Measurements from ENCODE around the gene GC. TPM values are rescaled to one million over a fixed set of nuclear protein-coding genes. Genes with fewer than 3 reads are reported as not detected.
"Not testable (repeated sequence)": the region's sequence is repeated elsewhere in the genome, so short reads cannot be mapped to it uniquely, and the experiment has no call there.

The GC gene
- total RNA-seq: 0.05 TPM in 1 of 2 replicates, not detected in the other

- no peak for DNase-seq
Observed at GRCh38 chr4:71783972-71784371, at the start of gene GC. Gene GC (minus strand): TSS chr4:71784079. CDS start chr4:71784018, 61 bp downstream.

- no peak for DNase-seq
Observed at GRCh38 chr4:71833232-71833900, 49.5 kb upstream of the GC start.

GRCh38 chr4:71832049-71832448 lies 48.2 kb upstream of the GC start:
- DNase-seq: no peak

GRCh38 chr4:71830497-71831190 lies 46.8 kb upstream of the GC start:
- DNase-seq: no peak

- DNase-seq: no peak
Observed at GRCh38 chr4:71828470-71828869, 44.6 kb upstream of the GC start.

- DNase-seq: no peak
Observed at GRCh38 chr4:71827826-71828225, 43.9 kb upstream of the GC start.

GRCh38 chr4:71816676-71817303 lies 32.9 kb upstream of the GC start:
- no peak for DNase-seq

GRCh38 chr4:71814433-71814832 lies 30.6 kb upstream of the GC start:
- no peak for DNase-seq

- DNase-seq: not testable (repeated sequence)
Observed at GRCh38 chr4:71809805-71810204, 25.9 kb upstream of the GC start.

GRCh38 chr4:71807469-71807868 lies 23.6 kb upstream of the GC start:
- DNase-seq: no peak

- not testable (repeated sequence) for DNase-seq
Observed at GRCh38 chr4:71805230-71805629, 21.4 kb upstream of the GC start.

- DNase-seq: not testable (repeated sequence)
Observed at GRCh38 chr4:71804017-71804697, 20.3 kb upstream of the GC start.

GRCh38 chr4:71785959-71786358 lies 2.1 kb upstream of the GC start:
- DNase-seq: no peak

- DNase-seq: no peak
Observed at GRCh38 chr4:71784569-71785197, 804 bp upstream of the GC start.

GRCh38 chr4:71777891-71778290 lies 6.0 kb downstream of the GC start:
- no peak for DNase-seq

GRCh38 chr4:71775449-71775848 lies 8.4 kb downstream of the GC start:
- no peak for DNase-seq

GRCh38 chr4:71774136-71774535 lies 9.7 kb downstream of the GC start:
- DNase-seq: no peak

- DNase-seq: no peak
Observed at GRCh38 chr4:71773004-71773403, 10.9 kb downstream of the GC start.

GRCh38 chr4:71772592-71772991 lies 11.3 kb downstream of the GC start:
- DNase-seq: no peak

GRCh38 chr4:71771613-71772012 lies 12.3 kb downstream of the GC start:
- no peak for DNase-seq

GRCh38 chr4:71769434-71769833 lies 14.4 kb downstream of the GC start:
- no peak for DNase-seq

GRCh38 chr4:71768123-71768522 lies 15.8 kb downstream of the GC start:
- no peak for DNase-seq

GRCh38 chr4:71765821-71766383 lies 18.0 kb downstream of the GC start:
- DNase-seq: no peak

Measured in dermis blood vessel endothelial cell (primary cell).